Kidney epithelial cell (primary cell): Measurements from ENCODE around the gene ISM1. TPM values are rescaled to one million over a fixed set of nuclear protein-coding genes. Genes with fewer than 3 reads are reported as not detected.

ENCODE experiments used
- DNase-seq: peaks from one replicate; pipeline ENCODE4 v3.0.0-alpha.2; 2010; ENCODE audit warnings: low read depth
- H3K27me3 ChIP-seq: 2 replicates; pipeline ENCODE4 v1.6.0; 2011; ENCODE audit warnings: low read length; ENCODE audit not compliant: control insufficient read depth, insufficient read depth
- H3K36me3 ChIP-seq: 2 replicates; pipeline ENCODE4 v1.5.1; 2011; ENCODE audit warnings: low read length; ENCODE audit not compliant: control insufficient read depth, insufficient read depth
- H3K4me3 ChIP-seq: 2 replicates; pipeline ENCODE4 v1.5.1; 2011; ENCODE audit warnings: low read depth, mild to moderate bottlenecking, control low read depth, low read length
- total RNA-seq: library from RNA; depleted of rRNA; stranded (reverse); fragments of >200 nt; gene quantifications from 2 replicates; pipeline ENCODE4 v1.2.3, GENCODE V29; 2015
- TF ChIP-seq, protein P1 (sequence below): IDR thresholded peaks from 2 replicates; pipeline ENCODE4 v1.5.1; 2011; ENCODE audit warnings: mild to moderate bottlenecking, moderate library complexity, low read length, control low read depth, inconsistent platforms; ENCODE audit not compliant: insufficient read depth, poor library complexity, severe bottlenecking

Gene ISM1
- total RNA-seq, 1 donor from 2014 or later, result not detected

DNA sequence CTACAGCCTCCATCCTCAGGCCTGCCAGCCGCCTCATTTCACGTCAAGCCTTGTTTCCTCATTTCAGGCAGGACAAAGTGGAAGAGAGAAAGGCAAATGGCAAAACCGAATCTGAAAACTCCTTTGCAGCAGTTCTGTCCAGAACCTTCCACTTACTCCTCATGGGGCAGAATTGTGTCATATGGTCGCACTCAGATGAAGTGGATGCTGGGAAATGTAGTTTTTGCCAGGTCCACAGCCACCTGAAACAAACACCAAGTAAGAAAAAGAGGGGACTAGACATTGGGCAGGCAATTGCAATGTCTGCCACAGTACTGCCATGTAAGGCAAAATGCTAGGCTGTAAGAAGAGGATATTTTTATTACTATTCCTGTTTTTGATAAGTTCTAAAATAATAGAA lies 44.9 kb downstream of the ISM1 start:
- DNase-seq, result no peak
- TF ChIP-seq, protein P1, sequence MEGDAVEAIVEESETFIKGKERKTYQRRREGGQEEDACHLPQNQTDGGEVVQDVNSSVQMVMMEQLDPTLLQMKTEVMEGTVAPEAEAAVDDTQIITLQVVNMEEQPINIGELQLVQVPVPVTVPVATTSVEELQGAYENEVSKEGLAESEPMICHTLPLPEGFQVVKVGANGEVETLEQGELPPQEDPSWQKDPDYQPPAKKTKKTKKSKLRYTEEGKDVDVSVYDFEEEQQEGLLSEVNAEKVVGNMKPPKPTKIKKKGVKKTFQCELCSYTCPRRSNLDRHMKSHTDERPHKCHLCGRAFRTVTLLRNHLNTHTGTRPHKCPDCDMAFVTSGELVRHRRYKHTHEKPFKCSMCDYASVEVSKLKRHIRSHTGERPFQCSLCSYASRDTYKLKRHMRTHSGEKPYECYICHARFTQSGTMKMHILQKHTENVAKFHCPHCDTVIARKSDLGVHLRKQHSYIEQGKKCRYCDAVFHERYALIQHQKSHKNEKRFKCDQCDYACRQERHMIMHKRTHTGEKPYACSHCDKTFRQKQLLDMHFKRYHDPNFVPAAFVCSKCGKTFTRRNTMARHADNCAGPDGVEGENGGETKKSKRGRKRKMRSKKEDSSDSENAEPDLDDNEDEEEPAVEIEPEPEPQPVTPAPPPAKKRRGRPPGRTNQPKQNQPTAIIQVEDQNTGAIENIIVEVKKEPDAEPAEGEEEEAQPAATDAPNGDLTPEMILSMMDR, result no peak

DNA sequence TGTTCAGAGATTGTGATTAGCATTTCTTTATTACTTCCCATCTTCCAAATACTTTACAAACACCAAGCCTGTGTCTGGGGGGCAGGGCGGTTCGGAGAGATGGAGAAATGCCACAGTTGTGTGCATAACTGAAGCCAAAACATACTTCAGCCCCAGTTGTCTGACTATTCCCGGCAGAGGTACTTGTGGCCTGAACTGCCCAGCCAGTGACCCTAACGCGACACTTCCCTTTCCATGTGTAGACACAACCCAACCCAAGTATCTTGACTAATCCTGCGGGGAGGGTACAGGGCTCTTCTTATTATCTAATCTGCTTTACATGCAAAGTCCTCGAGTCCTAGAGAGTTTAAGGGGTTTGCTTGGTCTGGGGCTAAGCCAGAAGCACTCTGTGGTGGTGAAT lies 46.2 kb downstream of the ISM1 start:
- H3K36me3 ChIP-seq, result no peaks in the 10 kb centered on the region
- no peak for DNase-seq
- TF ChIP-seq, protein P1, result no peak
- no peaks in the 10 kb centered on the region for H3K27me3 ChIP-seq
- no peak overlapping the region for H3K4me3 ChIP-seq

More for the DNA sequence above, 44.9 kb downstream of the ISM1 start:
- no peaks in the 10 kb centered on the region for H3K36me3 ChIP-seq
- no peak overlapping the region for H3K4me3 ChIP-seq
- no peaks in the 10 kb centered on the region for H3K27me3 ChIP-seq

DNA sequence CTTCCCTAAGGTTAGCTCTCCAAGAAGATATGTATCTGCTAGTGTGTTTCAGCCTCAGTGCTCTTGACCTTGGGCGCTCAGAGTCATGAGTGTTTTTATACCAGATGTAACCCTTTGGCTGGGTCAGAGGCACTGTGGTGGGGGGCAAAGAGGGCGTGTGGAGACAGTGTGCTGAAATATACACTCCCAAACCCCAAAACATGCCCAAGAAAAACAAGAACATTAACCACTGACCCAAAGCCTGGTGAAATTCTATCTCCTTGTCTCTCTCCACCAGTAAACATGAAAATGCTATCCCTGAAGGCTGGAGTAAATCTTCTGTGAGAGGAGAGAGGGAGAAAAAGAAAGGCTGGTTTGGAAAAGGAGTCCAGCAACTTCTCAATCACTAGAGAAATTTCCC lies 47.9 kb downstream of the ISM1 start:
- TF ChIP-seq, protein P1, result no peak
- DNase-seq, result no peak
- H3K4me3 ChIP-seq, result no peak overlapping the region
- no peaks in the 10 kb centered on the region for H3K36me3 ChIP-seq
- H3K27me3 ChIP-seq, result no peaks in the 10 kb centered on the region

DNA sequence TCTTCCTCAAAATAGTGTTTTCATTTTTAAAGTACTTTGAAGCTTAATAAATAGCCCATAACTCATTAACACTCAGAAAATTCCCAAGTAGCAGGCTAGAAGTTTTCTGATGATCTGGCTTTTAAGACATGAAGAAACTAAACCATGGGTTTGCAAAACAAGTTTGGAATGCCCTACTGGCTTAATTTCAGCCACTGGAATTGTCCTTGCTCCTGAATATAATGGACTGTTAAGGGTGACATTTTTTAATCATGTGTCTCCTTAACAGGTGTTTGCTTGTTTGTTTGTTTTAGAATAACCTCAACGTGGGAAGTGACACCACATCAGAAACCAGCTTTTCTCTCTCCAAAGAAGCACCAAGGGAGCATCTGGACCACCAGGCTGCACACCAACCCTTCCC lies 49.1 kb downstream of the ISM1 start:
- TF ChIP-seq, protein P1, result no peak
- Histone ChIP-seq H3K27me3 (no peaks in the 10 kb centered on the region), H3K36me3 (no peaks in the 10 kb centered on the region), H3K4me3 (no peak overlapping the region)
- DNase-seq, result no peak

DNA sequence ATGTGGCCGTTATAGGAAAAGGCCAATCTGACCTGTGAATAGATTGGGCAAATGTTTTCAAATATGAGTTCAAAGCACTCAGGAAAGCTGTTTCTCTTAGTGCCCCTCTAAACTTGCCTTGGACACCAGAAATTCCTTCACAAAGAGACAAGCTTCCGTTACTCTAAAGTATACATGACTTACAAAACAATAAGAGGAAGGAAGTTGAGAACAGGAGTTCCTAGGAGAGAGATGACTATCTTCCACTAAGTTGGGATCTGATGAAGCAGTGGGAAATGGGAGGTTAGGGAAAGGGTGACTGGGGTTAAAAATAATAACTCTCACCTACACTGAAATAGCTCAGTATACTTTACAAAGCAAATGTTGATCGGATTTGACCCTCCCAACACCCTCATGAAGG lies 50.0 kb downstream of the ISM1 start:
- no peaks in the 10 kb centered on the region for H3K36me3 ChIP-seq
- no peak for DNase-seq
- TF ChIP-seq, protein P1, result no peak
- no peaks in the 10 kb centered on the region for H3K27me3 ChIP-seq
- no peak overlapping the region for H3K4me3 ChIP-seq
